IMR-90 (cell line): ENCODE data around the gene ASB4.

ENCODE experiments used
- CTCF ChIP-seq: conservative IDR thresholded peaks from 2 replicates; pipeline ENCODE4 v1.5.1; 2012; ENCODE audit warnings: mild to moderate bottlenecking, low read depth, low read length, improper control_type of control experiment
- FOS ChIP-seq: fragments of 150-350 bp; IDR thresholded peaks from 2 replicates; pipeline ENCODE4 v1.6.1; 2016; ENCODE audit warnings: low read depth, low read length
- MXI1 ChIP-seq: IDR thresholded peaks from 2 replicates; pipeline ENCODE4 v1.6.1; 2012; ENCODE audit warnings: low read depth, mild to moderate bottlenecking, low read length, moderate library complexity, borderline replicate concordance
- POLR2A ChIP-seq: IDR thresholded peaks from 2 replicates; pipeline ENCODE4 v1.6.1; 2012; ENCODE audit warnings: mild to moderate bottlenecking, low read depth, low read length
- SMC3 ChIP-seq: fragments of 150-350 bp; IDR thresholded peaks from 2 replicates; pipeline ENCODE4 v1.6.1; 2016; ENCODE audit warnings: low read depth, mild to moderate bottlenecking, antibody characterized with exemption, low read length, moderate library complexity
- USF2 ChIP-seq: fragments of 150-350 bp; IDR thresholded peaks from 2 replicates; pipeline ENCODE4 v1.6.1; 2017; ENCODE audit warnings: mild to moderate bottlenecking, antibody characterized with exemption, low read length, low read depth

GRCh38 chr7:95582578-95583293 lies 97.0 kb downstream of the ASB4 start:
- TF ChIP-seq USF2 (no peak), SMC3 (no peak), CTCF (no peak), FOS (no peak), POLR2A (no peak), MXI1 (no peak)
